Thymus (tissue), 11 donors: ENCODE measurements around the gene CHL1. TPM values are rescaled to one million over a fixed set of nuclear protein-coding genes. Genes with fewer than 3 reads are reported as not detected.

Source experiments
- DNase-seq, 9 donors: peaks; one replicate each; pipeline ENCODE4 v3.0.0-alpha.2; 2013; ENCODE audit warnings: low spot score in 9 of 9, low read depth in 6 of 9, missing footprints in 1 of 9
- H3K27ac ChIP-seq, 2 donors: one replicate each; pipeline ENCODE4 v1.5.1; 2013; ENCODE audit warnings: control low read depth in 1 of 2, low read depth in 1 of 2, low read length in 1 of 2, mild to moderate bottlenecking in 1 of 2, moderate library complexity in 1 of 2
- H3K27me3 ChIP-seq, 2 donors: one replicate each; pipeline ENCODE4 v1.5.1; 2013; ENCODE audit warnings: low read length in 1 of 2; ENCODE audit not compliant: control insufficient read depth in 2 of 2, insufficient read depth in 1 of 2
- H3K36me3 ChIP-seq, 2 donors: one replicate each; pipeline ENCODE4 v1.5.1; 2013; ENCODE audit warnings: low read length in 1 of 2, mild to moderate bottlenecking in 1 of 2, moderate library complexity in 1 of 2; ENCODE audit not compliant: control insufficient read depth in 2 of 2, insufficient read depth in 2 of 2
- H3K4me1 ChIP-seq, 2 donors: one replicate each; pipeline ENCODE4 v1.5.1; 2013; ENCODE audit warnings: low read length in 2 of 2; ENCODE audit not compliant: control insufficient read depth in 2 of 2, insufficient read depth in 2 of 2
- H3K4me3 ChIP-seq, 2 donors: one replicate each; pipeline ENCODE4 v1.5.1; 2013; ENCODE audit warnings: low read length in 2 of 2, control low read depth in 1 of 2, mild to moderate bottlenecking in 1 of 2
- H3K9me3 ChIP-seq, 2 donors: one replicate each; pipeline ENCODE4 v1.5.1; 2013; ENCODE audit warnings: low read length in 1 of 2, mild to moderate bottlenecking in 1 of 2; ENCODE audit not compliant: control insufficient read depth in 2 of 2, insufficient read depth in 1 of 2
- WGBS: extraction: QIAGEN DNeasy Blood & Tissue Kit; methylation state at CpG from one replicate; pipeline ENCODE4 v1.1.7; 2013; 5-methylcytosine and 5-hydroxymethylcytosine counted together
- polyA plus RNA-seq: library from polyadenylated mRNA; stranded (reverse); fragments of 200-250 nt; gene quantifications from one replicate; pipeline ENCODE4 v1.2.3, GENCODE V29; 2013
- total RNA-seq: library from RNA; stranded (reverse); fragments of 120-200 nt; gene quantifications from one replicate; pipeline ENCODE4 v1.2.4, GENCODE V29; 2013
- donor health status: healthy.

CHL1 gene
- total and polyA plus RNA-seq, 2 donors = 0.66 to 1.5 TPM

- no peak overlapping the region for H3K27ac ChIP-seq
- WGBS = 85% methylated on average over 4 of the region's 4 CpGs
- DNase-seq = no peak
- no peaks in the 10 kb centered on the region for H3K36me3 ChIP-seq
- no peaks in the 10 kb centered on the region for H3K4me1 ChIP-seq
- no peaks in the 10 kb centered on the region for H3K9me3 ChIP-seq
- no peak overlapping the region for H3K4me3 ChIP-seq
- no peaks in the 10 kb centered on the region for H3K27me3 ChIP-seq
Measured at GRCh38 chr3:288417-288816, 91.9 kb downstream of the CHL1 start.

GRCh38 chr3:291028-291427, 94.5 kb downstream of the CHL1 start:
- no peak overlapping the region for H3K27ac ChIP-seq
- DNase-seq = no peak
- no peaks in the 10 kb centered on the region for H3K36me3 ChIP-seq
- no peak overlapping the region for H3K4me3 ChIP-seq
- H3K4me1 ChIP-seq = no peaks in the 10 kb centered on the region
- no peaks in the 10 kb centered on the region for H3K9me3 ChIP-seq
- H3K27me3 ChIP-seq = no peaks in the 10 kb centered on the region

- Histone ChIP-seq H3K4me3 (no peak overlapping the region), H3K27me3 (no peaks in the 10 kb centered on the region), H3K27ac (no peak overlapping the region), H3K36me3 (no peaks in the 10 kb centered on the region), H3K4me1 (no peaks in the 10 kb centered on the region), H3K9me3 (no peaks in the 10 kb centered on the region)
- no peak for DNase-seq
- 85% methylated on average over 5 of the region's 5 CpGs for WGBS
Measured at GRCh38 chr3:291646-292436, 95.3 kb downstream of the CHL1 start.

GRCh38 chr3:294096-294495, 97.5 kb downstream of the CHL1 start:
- WGBS = 89% methylated on average over 8 of the region's 8 CpGs
- H3K4me3 ChIP-seq = no peak overlapping the region
- no peaks in the 10 kb centered on the region for H3K27me3 ChIP-seq
- H3K9me3 ChIP-seq = no peaks in the 10 kb centered on the region
- H3K36me3 ChIP-seq = no peaks in the 10 kb centered on the region
- H3K4me1 ChIP-seq = no peaks in the 10 kb centered on the region
- no peak overlapping the region for H3K27ac ChIP-seq
- DNase-seq = no peak

GRCh38 chr3:294581-294980, 98.0 kb downstream of the CHL1 start:
- no peaks in the 10 kb centered on the region for H3K4me1 ChIP-seq
- WGBS = 96% methylated on average over 2 of the region's 2 CpGs
- no peaks in the 10 kb centered on the region for H3K27me3 ChIP-seq
- no peak for DNase-seq
- H3K4me3 ChIP-seq = no peak overlapping the region
- no peak overlapping the region for H3K27ac ChIP-seq
- H3K36me3 ChIP-seq = no peaks in the 10 kb centered on the region
- no peaks in the 10 kb centered on the region for H3K9me3 ChIP-seq

- H3K9me3 ChIP-seq = no peaks in the 10 kb centered on the region
- no peaks in the 10 kb centered on the region for H3K4me1 ChIP-seq
- no peak overlapping the region for H3K27ac ChIP-seq
- no peaks in the 10 kb centered on the region for H3K36me3 ChIP-seq
- DNase-seq = no peak
- H3K4me3 ChIP-seq = no peak overlapping the region
- H3K27me3 ChIP-seq = no peaks in the 10 kb centered on the region
- 85% methylated on average over 3 of the region's 3 CpGs for WGBS
Measured at GRCh38 chr3:295166-295565, 98.6 kb downstream of the CHL1 start.

- H3K9me3 ChIP-seq = no peaks in the 10 kb centered on the region
- H3K27ac ChIP-seq = no peak overlapping the region
- H3K27me3 ChIP-seq = no peaks in the 10 kb centered on the region
- no peak overlapping the region for H3K4me3 ChIP-seq
- DNase-seq = no peak
- H3K4me1 ChIP-seq = no peaks in the 10 kb centered on the region
- H3K36me3 ChIP-seq = no peaks in the 10 kb centered on the region
- 78% methylated on average over 3 of the region's 3 CpGs for WGBS
Measured at GRCh38 chr3:297585-297984, 101.0 kb downstream of the CHL1 start.

GRCh38 chr3:299590-300301, 103.2 kb downstream of the CHL1 start:
- H3K4me3 ChIP-seq = no peak overlapping the region
- DNase-seq = no peak
- no peaks in the 10 kb centered on the region for H3K4me1 ChIP-seq
- H3K36me3 ChIP-seq = no peaks in the 10 kb centered on the region
- no peaks in the 10 kb centered on the region for H3K9me3 ChIP-seq
- 84% methylated on average over 5 of the region's 5 CpGs for WGBS
- H3K27ac ChIP-seq = no peak overlapping the region
- no peaks in the 10 kb centered on the region for H3K27me3 ChIP-seq

GRCh38 chr3:307182-307581, 110.6 kb downstream of the CHL1 start:
- Histone ChIP-seq H3K36me3 (no peaks in the 10 kb centered on the region), H3K9me3 (no peaks in the 10 kb centered on the region), H3K27me3 (peaks cover 0 to 6% of the 10 kb centered on the region in 2 donors), H3K27ac (no peak overlapping the region), H3K4me3 (no peak overlapping the region), H3K4me1 (no peaks in the 10 kb centered on the region)
- WGBS = 55% methylated on average over 2 of the region's 2 CpGs
- no peak for DNase-seq
